Heart right ventricle (tissue), 16 donors: ENCODE measurements around the gene TRA2A. TPM values are rescaled to one million over a fixed set of nuclear protein-coding genes. Genes with fewer than 3 reads are reported as not detected.
"Not testable (repeated sequence)": the region's sequence is repeated elsewhere in the genome, so short reads cannot be mapped to it uniquely, and the experiment has no call there.

ENCODE experiments used
- ATAC-seq, 8 donors: fragments of 200-7000 bp; cut with Tn5 transposase; one replicate each; pipeline ENCODE4 v1.9.1; 2020; ENCODE audit warnings: mild to moderate bottlenecking in 8 of 8, moderate library complexity in 8 of 8, moderate number of reproducible peaks in 1 of 8
- DNase-seq, 2 donors: peaks; one replicate each; pipeline ENCODE4 v3.0.0-alpha.2; 2020
- H3K27ac ChIP-seq, 10 donors: fragments of 200-600 bp; sonication (generic) in 2 of 10; one replicate each; pipeline versions ENCODE4 v1.5.0 to v1.8.0; 2020 to 2022; ENCODE audit warnings: mild to moderate bottlenecking in 3 of 10
- H3K27me3 ChIP-seq, 7 donors: fragments of 200-600 bp; one replicate each; pipeline ENCODE4 v1.8.0; 2021 to 2022; ENCODE audit warnings: mild to moderate bottlenecking in 2 of 7
- H3K36me3 ChIP-seq, 9 donors: fragments of 200-600 bp; sonication (generic) in 1 of 9; one replicate each; pipeline versions ENCODE4 v1.5.0 to v1.8.0; 2020 to 2022; ENCODE audit warnings: mild to moderate bottlenecking in 2 of 9
- H3K4me1 ChIP-seq, 9 donors: fragments of 200-600 bp; sonication (generic) in 1 of 9; one replicate each; pipeline versions ENCODE4 v1.5.0 to v1.8.0; 2020 to 2022; ENCODE audit warnings: mild to moderate bottlenecking in 4 of 9
- H3K4me3 ChIP-seq, 10 donors: fragments of 200-600 bp; sonication (generic) in 2 of 10; one replicate each; pipeline versions ENCODE4 v1.5.0 to v1.8.0; 2020 to 2022; ENCODE audit warnings: mild to moderate bottlenecking in 7 of 10, moderate library complexity in 2 of 10
- H3K9me3 ChIP-seq, 11 donors: fragments of 200-600 bp in 10 of 11; sonication (generic) in 2 of 11; one replicate each; pipeline versions ENCODE4 v1.5.0 to v1.8.0; 2013 to 2022; ENCODE audit warnings: mild to moderate bottlenecking in 2 of 11, control low read depth in 1 of 11, moderate library complexity in 1 of 11
- WGBS, 2 donors: extraction: QIAGEN DNeasy Blood & Tissue Kit; methylation state at CpG; one replicate each; pipeline ENCODE4 v1.1.7; 2013; ENCODE audit warnings: inconsistent platforms in 1 of 2; 5-methylcytosine and 5-hydroxymethylcytosine counted together
- intact Hi-C, 10 donors: fragments of 100-400 bp; cut with DNase I; formaldehyde crosslinking; loops; one replicate each; pipeline versions ENCODE4 v1.11.1 to v1.14.2; 2022
- polyA plus RNA-seq, 2 donors: library from polyadenylated mRNA; stranded (reverse); fragments of 200-250 nt; gene quantifications; one replicate each; pipeline ENCODE4 v1.2.3, GENCODE V29; 2013
- total RNA-seq, 10 donors: library from RNA; stranded (reverse); fragmentation: NEBNext Ultra II Directional in 3 of 10; extraction: Animal tissue kit (Norgen Biotek cat#: 25700) in 3 of 10; gene quantifications; one replicate each; pipeline versions ENCODE4 v1.2.1 to v1.2.4, GENCODE V29; 2021 to 2023
- TF ChIP-seq, protein P1 (sequence below), 9 donors: fragments of 200-600 bp; sonication (generic) in 2 of 9; IDR thresholded peaks; one replicate each; pipeline versions ENCODE4 v1.5.0 to v1.8.0; 2021 to 2022; ENCODE audit warnings: antibody characterized with exemption in 9 of 9, mild to moderate bottlenecking in 5 of 9, moderate library complexity in 1 of 9
- donor health status: Arrhythmogenic right ventricular cardiomyopathy.
- donor health status: ischemic (EF 13 %, LVEDD 7.1; RV severe dilation, severe dysfunction).
- donor health status: healthy with polysubstance abuse.
- donor health status: DM: no; HTN: yes; CAD: no.
- donor health status: DM: no; HTN: no; CAD: no.
- donor health status: ischemic (EF 25% LVEDD 6.9; RV normal size, moderate dysfunction).
- donor health status: ischemic (EF 25% LVEDD 5.7; RV mildly dilated, moderate dysfunction).
- donor health status: healthy.
- donor health status: DM: yes; HTN: yes; CAD: no.
- donor health status: Ischemic cardiomyopathy.
- donor health status: ischemic (EF 35%, LVEDD 5.7; RV mildly dilated, moderate dysfunction).
- donor health status: nonischemic (EF 11% LVEDD 7.7; RV severe dilation, severe dysfunction).
- donor health status: DM: yes; HTN: yes; CAD: no.
- donor health status: PGD.
- donor health status: ischemic (EF 29% LVEDD 5.4; RV normal size, mild dysfunction).
- donor health status: nonischemic (EF 23%, LVEDD 6.1; RV moderate dilation, normal function).

The TRA2A gene
- total and polyA plus RNA-seq, 12 donors = 24.6 to 86.8 (median 31.2) TPM

DNA sequence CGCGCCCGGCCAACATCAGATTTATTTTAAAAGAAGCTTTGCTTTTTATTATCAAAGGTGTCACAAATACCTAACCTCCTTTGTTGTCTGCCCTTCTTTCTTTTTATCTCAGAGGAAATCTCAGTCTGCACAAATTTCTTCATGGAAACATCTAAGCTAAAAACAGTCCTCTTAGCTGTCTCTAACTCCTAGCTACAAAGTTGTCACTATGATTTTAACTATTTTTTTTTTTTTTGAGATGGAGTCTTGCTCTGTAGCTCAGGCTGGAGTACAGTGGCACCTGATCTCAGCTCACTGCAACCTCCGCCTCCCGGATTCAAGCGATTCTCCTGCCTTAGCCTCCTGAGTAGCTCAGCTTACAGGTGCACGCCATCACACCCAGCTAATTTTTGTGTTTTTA lies 7.3 kb downstream of the TRA2A start:
- Histone ChIP-seq H3K27ac (no peak overlapping the region), H3K36me3 (peaks cover 0 to 28% (median 14%) of the 10 kb centered on the region in 9 donors), H3K4me3 (no peak overlapping the region), H3K9me3 (no peaks in the 10 kb centered on the region), H3K4me1 (peaks cover 0 to 80% (median 64%) of the 10 kb centered on the region in 9 donors), H3K27me3 (no peaks in the 10 kb centered on the region)
- 95 to 97% methylated on average over 7 of the region's 7 CpGs for WGBS, 2 donors
- TF ChIP-seq, protein P1, sequence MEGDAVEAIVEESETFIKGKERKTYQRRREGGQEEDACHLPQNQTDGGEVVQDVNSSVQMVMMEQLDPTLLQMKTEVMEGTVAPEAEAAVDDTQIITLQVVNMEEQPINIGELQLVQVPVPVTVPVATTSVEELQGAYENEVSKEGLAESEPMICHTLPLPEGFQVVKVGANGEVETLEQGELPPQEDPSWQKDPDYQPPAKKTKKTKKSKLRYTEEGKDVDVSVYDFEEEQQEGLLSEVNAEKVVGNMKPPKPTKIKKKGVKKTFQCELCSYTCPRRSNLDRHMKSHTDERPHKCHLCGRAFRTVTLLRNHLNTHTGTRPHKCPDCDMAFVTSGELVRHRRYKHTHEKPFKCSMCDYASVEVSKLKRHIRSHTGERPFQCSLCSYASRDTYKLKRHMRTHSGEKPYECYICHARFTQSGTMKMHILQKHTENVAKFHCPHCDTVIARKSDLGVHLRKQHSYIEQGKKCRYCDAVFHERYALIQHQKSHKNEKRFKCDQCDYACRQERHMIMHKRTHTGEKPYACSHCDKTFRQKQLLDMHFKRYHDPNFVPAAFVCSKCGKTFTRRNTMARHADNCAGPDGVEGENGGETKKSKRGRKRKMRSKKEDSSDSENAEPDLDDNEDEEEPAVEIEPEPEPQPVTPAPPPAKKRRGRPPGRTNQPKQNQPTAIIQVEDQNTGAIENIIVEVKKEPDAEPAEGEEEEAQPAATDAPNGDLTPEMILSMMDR (IDR thresholded peaks at IDR 0.05) = no peak
- intact Hi-C loops = no loop called here
- DNase-seq (no peak), ATAC-seq (no peak)

DNA sequence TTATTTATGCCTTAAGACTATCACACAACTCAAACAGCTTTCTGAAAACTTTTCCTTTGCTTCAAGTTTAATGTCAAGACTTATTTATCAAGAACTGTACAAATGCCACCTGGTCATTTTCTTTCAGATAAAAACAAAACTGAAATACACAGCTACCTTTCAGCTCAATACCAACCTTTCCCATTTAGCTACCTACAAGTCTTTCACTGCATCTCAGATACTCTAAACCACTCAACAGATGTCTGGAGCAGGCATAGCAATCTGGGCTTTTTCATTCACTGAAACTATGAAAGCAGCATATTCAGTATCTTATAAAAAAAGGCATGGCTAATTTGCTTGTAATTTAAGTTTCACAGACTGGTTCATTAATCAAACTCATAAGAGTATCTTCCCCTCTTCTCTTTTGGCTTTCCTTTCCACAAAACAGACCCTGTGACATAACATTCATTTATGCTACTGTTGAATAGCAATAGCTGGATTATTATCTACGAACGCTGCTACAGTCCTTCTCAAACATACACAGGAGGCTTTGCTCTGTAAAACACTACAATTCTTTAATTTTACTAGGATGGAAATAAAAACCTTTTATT lies 8.2 kb downstream of the TRA2A start:
- TF ChIP-seq, protein P1 (IDR thresholded peaks at IDR 0.05) = no peak
- no peaks in the 10 kb centered on the region for H3K9me3 ChIP-seq
- peaks cover 0 to 37% (median 21%) of the 10 kb centered on the region in 9 donors for H3K36me3 ChIP-seq
- H3K4me3 ChIP-seq = no peak overlapping the region
- H3K27ac ChIP-seq = no peak overlapping the region
- H3K4me1 ChIP-seq = peaks cover 0 to 71% (median 55%) of the 10 kb centered on the region in 9 donors
- no peaks in the 10 kb centered on the region for H3K27me3 ChIP-seq
- intact Hi-C loops = no loop called here
- DNase-seq (no peak), ATAC-seq (no peak)
- 23 to 37% methylated on average over 2 of the region's 2 CpGs for WGBS, 2 donors

DNA sequence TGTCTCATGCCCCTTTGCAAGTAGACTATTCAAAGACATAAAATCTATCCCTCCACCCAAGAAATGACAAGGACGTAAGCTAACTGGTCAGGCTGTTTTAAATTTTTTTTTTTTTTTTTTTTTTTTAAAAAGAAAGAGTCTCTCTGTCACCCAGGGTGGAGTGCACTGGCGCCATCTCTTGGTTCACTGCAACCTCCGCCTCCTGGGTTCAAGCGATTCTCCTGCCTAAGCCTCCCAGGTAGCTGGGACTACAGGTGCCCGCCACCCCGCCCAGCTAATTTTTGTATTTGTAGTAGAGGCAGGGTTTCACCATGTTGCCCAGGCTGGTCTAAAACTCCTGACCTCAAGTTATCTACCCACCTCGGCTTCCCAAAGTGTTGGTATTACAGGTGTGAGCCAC lies 11.2 kb downstream of the TRA2A start:
- no peak for ATAC-seq
- peaks cover 0 to 41% (median 27%) of the 10 kb centered on the region in 9 donors for H3K4me1 ChIP-seq
- no peaks in the 10 kb centered on the region for H3K9me3 ChIP-seq
- TF ChIP-seq, protein P1 (IDR thresholded peaks at IDR 0.05) = no peak
- no peaks in the 10 kb centered on the region for H3K27me3 ChIP-seq
- WGBS, 2 donors = 95 to 96% methylated on average over 7 of the region's 7 CpGs
- H3K27ac ChIP-seq = no peak overlapping the region
- no peak overlapping the region for H3K4me3 ChIP-seq
- DNase-seq = no peak
- peaks cover 4 to 67% (median 39%) of the 10 kb centered on the region in 9 donors for H3K36me3 ChIP-seq
- intact Hi-C loops = no loop called here

DNA sequence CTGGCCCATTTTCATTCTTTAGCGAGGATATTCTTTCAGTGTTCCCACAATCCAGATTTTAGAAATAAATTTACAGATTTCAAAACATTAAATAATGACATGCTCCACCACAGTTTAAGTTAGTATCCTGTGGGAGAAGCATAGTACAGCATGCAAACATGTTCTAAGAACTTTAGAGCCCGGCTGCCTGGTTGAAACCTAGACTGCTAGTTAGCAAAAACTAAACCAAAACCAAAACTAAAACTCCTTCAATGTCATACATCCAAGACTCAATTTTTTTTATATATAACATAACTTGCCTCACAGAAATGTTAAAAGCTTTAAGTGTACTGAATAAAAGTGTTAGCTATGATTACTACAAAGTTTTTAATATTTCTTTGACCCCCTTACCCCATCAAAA lies 17.0 kb downstream of the TRA2A start:
- TF ChIP-seq, protein P1 (IDR thresholded peaks at IDR 0.05) = no peak
- Histone ChIP-seq H3K27ac (no peak overlapping the region), H3K4me3 (no peak overlapping the region), H3K27me3 (no peaks in the 10 kb centered on the region), H3K9me3 (no peaks in the 10 kb centered on the region), H3K36me3 (peaks cover 0 to 100% (median 86%) of the 10 kb centered on the region in 9 donors), H3K4me1 (no peaks in the 10 kb centered on the region)
- no peak for DNase-seq
- ATAC-seq = no peak
- 94 to 96% methylated on average over 2 of the region's 2 CpGs for WGBS, 2 donors
- intact Hi-C loops = no loop called here

DNA sequence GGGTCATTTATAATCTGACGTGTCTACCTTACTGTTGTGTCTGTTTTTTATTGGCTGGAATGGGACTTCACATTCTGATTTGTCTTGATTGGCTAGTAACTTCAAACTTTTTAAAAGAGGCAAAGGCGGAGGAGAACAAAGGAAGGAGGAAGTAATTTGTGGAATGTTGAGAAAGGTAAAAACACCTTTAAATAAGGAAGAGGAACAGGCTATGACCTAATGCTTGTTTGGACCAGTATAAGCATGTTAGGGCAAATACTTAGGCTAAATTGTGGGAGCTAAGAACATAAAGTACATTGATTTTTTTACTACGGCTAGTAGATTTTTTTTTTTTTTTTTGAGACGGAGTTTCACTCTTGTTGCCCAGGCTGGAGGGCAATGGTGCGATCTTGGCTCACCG lies 18.0 kb downstream of the TRA2A start:
- H3K27me3 ChIP-seq, H3K9me3 ChIP-seq, H3K27ac ChIP-seq, DNase-seq, intact Hi-C loops, ATAC-seq, H3K4me1 ChIP-seq, H3K4me3 ChIP-seq: not testable (repeated sequence)
- 85 to 94% methylated on average over 6 of the region's 6 CpGs for WGBS, 2 donors
- H3K36me3 ChIP-seq = peaks cover 0 to 100% (median 81%) of the 10 kb centered on the region in 9 donors
